Spleen (tissue), 7 donors: ENCODE measurements around the gene ADAM8.

Source experiments
- CTCF ChIP-seq, 11 experiments: fragments of 200-600 bp in 7 of 11; fragments of 450-650 bp in 4 of 11; sonication (generic) in 4 of 11; IDR thresholded peaks in 8 of 11; conservative IDR thresholded peaks in 3 of 11; 1 replicate in 7 of 11; 2 replicates in 4 of 11; pipeline versions ENCODE4 v1.4.0 to v1.8.0; 2016 to 2021; ENCODE audit warnings: antibody characterized with exemption in 11 of 11, inconsistent platforms in 4 of 11, mild to moderate bottlenecking in 1 of 11
- POLR2A ChIP-seq, 3 donors: fragments of 450-650 bp; IDR thresholded peaks; one replicate each; pipeline ENCODE4 v1.5.1; 2017; ENCODE audit warnings: antibody characterized with exemption in 3 of 3, mild to moderate bottlenecking in 1 of 3
- POLR2AphosphoS5 ChIP-seq, 3 donors: sonication (generic); formaldehyde crosslinking; IDR thresholded peaks; one replicate each; pipeline ENCODE4 v1.5.1; 2017; ENCODE audit warnings: antibody characterized with exemption in 3 of 3
- donor health status: DM: no; HTN: no; CAD: no; lungs with moderate emphysema.
- donor health status: DM: no; HTN: no; CAD: no.
- donor health status: DM: no; HTN: no; CAD: no.

GRCh38 chr10:133307776-133308420 lies 31.2 kb upstream of the ADAM8 start:
- TF ChIP-seq CTCF (IDR thresholded peaks at IDR 0.05 in 8 of 11, conservative IDR thresholded peaks at IDR 0.05 in 3 of 11) (peak; percentile 41 to 89 (median 75)), POLR2AphosphoS5 (IDR thresholded peaks at IDR 0.05) (peak in 1 of 3 donors; percentile 15), POLR2A (IDR thresholded peaks at IDR 0.05) (no peak)
